ENCODE data around the gene HDGFL1.

Gene HDGFL1

GRCh38 chr6:22544476-22544875 lies 24.9 kb upstream of the HDGFL1 start:
- DNase-seq (ENCODE audit: low read depth), result no peak
- no peak for TF ChIP-seq CTCF (IDR thresholded peaks at IDR 0.05; ENCODE audit: control insufficient read depth, insufficient read depth, low read depth, low read length, missing control alignments)
- H3K4me3 ChIP-seq (ENCODE audit: control insufficient read depth, low read depth, low read length), result no peak overlapping the region

- DNase-seq (ENCODE audit: low read depth), result no peak
- TF ChIP-seq CTCF (IDR thresholded peaks at IDR 0.05; ENCODE audit: control insufficient read depth, insufficient read depth, low read depth, low read length, missing control alignments), result no peak
- no peak overlapping the region for H3K4me3 ChIP-seq (ENCODE audit: control insufficient read depth, low read depth, low read length)
Measured at GRCh38 chr6:22545051-22545450, 24.3 kb upstream of the HDGFL1 start.

GRCh38 chr6:22546236-22546635 lies 23.1 kb upstream of the HDGFL1 start:
- no peak overlapping the region for H3K4me3 ChIP-seq (ENCODE audit: control insufficient read depth, low read depth, low read length)
- no peak for TF ChIP-seq CTCF (IDR thresholded peaks at IDR 0.05; ENCODE audit: control insufficient read depth, insufficient read depth, low read depth, low read length, missing control alignments)
- DNase-seq (ENCODE audit: low read depth), result no peak

- no peak overlapping the region for H3K4me3 ChIP-seq (ENCODE audit: control insufficient read depth, low read depth, low read length)
- TF ChIP-seq CTCF (IDR thresholded peaks at IDR 0.05; ENCODE audit: control insufficient read depth, insufficient read depth, low read depth, low read length, missing control alignments), result no peak
- DNase-seq (ENCODE audit: low read depth), result no peak
Measured at GRCh38 chr6:22550971-22551670, 18.2 kb upstream of the HDGFL1 start.

- H3K4me3 ChIP-seq (ENCODE audit: control insufficient read depth, low read depth, low read length), result no peak overlapping the region
- DNase-seq (ENCODE audit: low read depth), result no peak
- TF ChIP-seq CTCF (IDR thresholded peaks at IDR 0.05; ENCODE audit: control insufficient read depth, insufficient read depth, low read depth, low read length, missing control alignments), result no peak
Measured at GRCh38 chr6:22556266-22556665, 13.1 kb upstream of the HDGFL1 start.

- no peak for DNase-seq (ENCODE audit: low read depth)
- no peak overlapping the region for H3K4me3 ChIP-seq (ENCODE audit: control insufficient read depth, low read depth, low read length)
- no peak for TF ChIP-seq CTCF (IDR thresholded peaks at IDR 0.05; ENCODE audit: control insufficient read depth, insufficient read depth, low read depth, low read length, missing control alignments)
Measured at GRCh38 chr6:22557007-22557406, 12.4 kb upstream of the HDGFL1 start.
